NOMO-1 treated with dmso at 0.1 percent for 144 hours (cell line): ENCODE measurements around the gene KIAA1217.

ENCODE experiments used
- DNase-seq: peaks from one replicate; lab custom pipeline; 2025; ENCODE audit not compliant: unreplicated experiment; lab: John Stamatoyannopoulos, UW

Gene KIAA1217

GRCh38 chr10:24394461-24395190 lies 185.7 kb downstream of the KIAA1217 start:
- no peak for DNase-seq

DNA sequence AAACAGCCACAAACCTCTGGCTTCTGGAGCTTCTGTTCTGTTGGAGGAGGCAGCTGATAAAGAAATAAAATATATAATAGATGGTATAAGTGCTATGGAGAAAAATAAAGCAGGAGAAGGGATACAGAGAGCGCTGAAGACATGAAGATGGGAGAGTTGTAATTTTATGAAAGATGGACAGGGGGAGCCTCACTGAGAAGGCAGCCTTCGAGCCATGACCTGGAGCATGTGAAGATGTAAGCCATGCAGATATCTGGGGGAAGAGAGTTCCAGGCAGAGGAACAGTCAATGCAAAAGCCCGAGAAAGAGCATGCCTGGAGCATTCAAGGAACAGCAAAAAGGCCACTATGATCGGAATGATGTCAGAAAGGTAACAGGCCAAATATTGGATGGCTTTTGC lies 187.5 kb downstream of the KIAA1217 start:
- no peak for DNase-seq

GRCh38 chr10:24397662-24398061 lies 188.7 kb downstream of the KIAA1217 start:
- no peak for DNase-seq

DNA sequence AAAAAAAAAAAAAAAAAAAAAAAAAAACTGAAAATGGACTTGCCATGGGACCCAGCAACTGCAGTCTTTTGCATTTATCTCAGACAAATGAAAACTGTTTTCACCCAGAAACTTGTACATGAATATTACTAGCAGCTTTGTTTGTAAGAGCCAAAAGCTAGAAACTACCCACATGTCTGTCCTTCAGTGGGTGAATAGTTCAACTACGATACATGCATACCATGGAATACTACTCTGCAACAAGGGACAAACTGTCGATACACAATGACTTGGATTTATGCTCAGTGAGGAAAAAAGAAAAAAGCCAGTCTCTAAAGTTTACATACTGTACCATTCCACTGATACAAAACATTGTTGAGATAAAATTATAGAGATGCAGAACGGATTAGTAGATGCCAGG lies 195.6 kb downstream of the KIAA1217 start:
- DNase-seq = no peak

GRCh38 chr10:24405635-24406034 lies 196.7 kb downstream of the KIAA1217 start:
- DNase-seq = no peak

DNA sequence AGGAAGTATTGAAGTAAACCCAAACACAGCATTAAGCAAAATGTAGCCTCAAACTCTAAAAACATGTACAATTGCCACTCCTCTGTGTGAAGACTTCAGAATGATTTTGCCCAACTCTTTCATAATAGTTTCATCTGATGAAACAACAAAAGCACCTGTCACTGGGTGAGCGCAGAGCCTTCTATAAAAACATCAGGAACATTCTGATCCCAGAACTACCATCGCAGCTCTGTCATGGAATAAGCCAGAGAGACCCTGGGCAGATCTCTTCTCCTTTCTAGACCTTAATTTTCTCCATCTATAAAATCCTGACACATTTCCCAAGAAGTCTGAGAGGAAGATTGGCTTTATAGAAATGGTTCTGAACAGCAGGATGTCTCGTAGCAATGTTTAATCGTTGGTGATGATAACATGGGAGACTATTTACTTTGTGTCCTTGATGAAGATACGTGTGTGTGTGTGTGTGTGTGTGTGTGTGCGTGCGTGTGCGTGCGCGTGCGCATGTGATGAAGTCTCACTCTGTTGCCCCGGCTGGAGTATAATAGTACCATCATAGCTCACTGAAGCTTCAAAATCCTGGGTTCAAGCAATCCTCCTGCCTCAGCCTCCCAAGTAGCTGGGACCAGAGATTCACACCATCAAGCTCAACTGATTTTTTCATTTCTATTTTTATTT lies 198.0 kb downstream of the KIAA1217 start:
- no peak for DNase-seq

GRCh38 chr10:24407928-24408327 lies 199.0 kb downstream of the KIAA1217 start:
- no peak for DNase-seq

- DNase-seq = no peak
Observed at GRCh38 chr10:24408365-24408764, 199.4 kb downstream of the KIAA1217 start.

DNA sequence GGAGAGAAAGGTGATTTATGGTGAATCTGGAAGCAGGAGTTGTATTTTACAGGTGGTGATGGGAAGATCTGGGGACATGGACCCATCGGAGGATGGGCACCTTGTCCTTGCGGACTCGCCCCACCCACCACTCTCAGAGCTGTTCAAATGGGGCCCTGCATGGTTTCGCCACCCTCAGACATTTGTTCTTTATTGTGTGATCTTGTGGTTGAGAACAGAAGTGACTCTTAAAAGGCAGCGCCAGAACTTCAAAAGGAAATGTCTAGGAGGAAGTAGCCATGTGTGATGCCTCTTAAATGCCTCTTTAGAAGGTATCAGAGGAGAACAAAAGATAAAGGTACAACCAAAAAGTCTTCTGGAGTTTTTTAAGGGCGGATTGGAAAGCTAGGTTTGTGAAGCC lies 205.7 kb downstream of the KIAA1217 start:
- DNase-seq = peak; percentile 5

- no peak for DNase-seq
Observed at GRCh38 chr10:24415455-24416125, 206.7 kb downstream of the KIAA1217 start.

- DNase-seq = no peak
Observed at GRCh38 chr10:24416248-24416647, 207.3 kb downstream of the KIAA1217 start.

DNA sequence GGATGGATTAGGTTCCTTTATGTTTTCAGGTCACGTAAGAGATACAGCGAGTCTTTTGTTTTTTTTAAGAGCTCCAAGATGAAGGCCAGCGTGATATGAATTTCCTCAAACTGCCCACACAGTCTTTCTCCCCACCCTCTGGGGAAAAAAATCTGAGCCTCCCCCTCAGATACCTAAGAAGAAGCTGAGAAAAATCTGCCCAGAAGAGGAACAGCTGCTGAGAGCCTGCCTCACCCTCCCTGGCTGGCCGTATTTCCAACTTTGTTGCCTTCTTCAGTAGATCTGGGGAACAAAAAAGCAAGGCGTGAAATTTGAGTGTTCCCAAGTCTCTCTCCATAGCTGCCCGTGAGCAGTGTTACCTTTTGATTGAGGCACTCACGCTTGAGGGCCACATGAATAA lies 208.1 kb downstream of the KIAA1217 start:
- no peak for DNase-seq

DNA sequence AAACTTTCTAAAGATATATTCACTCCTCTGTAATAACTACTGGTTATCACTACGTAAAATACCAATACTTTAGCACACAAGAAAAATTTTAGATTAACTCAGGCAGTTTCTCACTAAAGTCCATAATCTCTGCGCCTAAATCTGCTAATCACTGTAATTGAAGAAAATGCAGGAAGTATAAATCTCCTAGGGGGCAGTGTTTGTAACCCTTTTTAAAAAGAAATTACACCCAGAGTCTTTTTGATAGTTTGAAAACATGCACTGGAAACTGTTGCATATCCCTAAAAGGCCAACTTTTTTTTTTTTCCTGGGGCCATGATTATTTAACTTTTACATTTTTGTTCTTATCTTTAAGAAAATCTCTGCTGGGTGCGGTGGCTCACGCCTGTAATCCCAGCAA lies 209.6 kb downstream of the KIAA1217 start:
- DNase-seq = no peak

- no peak for DNase-seq
Observed at GRCh38 chr10:24419066-24419465, 210.1 kb downstream of the KIAA1217 start.

GRCh38 chr10:24425151-24425550 lies 216.2 kb downstream of the KIAA1217 start:
- no peak for DNase-seq

- DNase-seq = no peak
Observed at GRCh38 chr10:24427678-24428409, 218.9 kb downstream of the KIAA1217 start.

GRCh38 chr10:24428410-24428782 lies 219.5 kb downstream of the KIAA1217 start:
- no peak for DNase-seq

- no peak for DNase-seq
Observed at GRCh38 chr10:24430591-24430990, 221.7 kb downstream of the KIAA1217 start.

GRCh38 chr10:24432478-24433416 lies 223.8 kb downstream of the KIAA1217 start:
- DNase-seq = no peak

DNA sequence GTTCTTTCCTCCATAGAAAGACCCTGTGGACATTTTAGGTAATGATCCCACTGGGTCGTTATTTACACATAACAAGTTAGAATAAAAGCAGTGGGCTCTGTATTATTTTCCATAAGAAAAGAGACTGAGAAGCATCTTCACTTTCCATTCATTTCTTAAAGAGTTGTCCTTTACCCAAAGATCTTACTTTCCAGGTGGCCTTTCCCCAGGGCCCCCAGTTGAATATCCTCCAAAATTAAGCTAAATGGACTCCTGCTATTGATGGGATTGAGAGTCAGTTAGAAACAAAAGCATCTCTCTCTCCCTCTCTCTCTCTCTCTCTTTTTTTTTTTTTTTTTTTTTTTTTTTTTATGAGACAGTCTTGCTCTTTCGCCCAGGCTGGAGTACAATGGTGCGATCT lies 224.8 kb downstream of the KIAA1217 start:
- DNase-seq = no peak
